NCI-H2081 treated with DMSO at 0.1 percent for 48 hours (cell line): ENCODE data around the gene PYGL.
"Not testable (repeated sequence)": the region's sequence is repeated elsewhere in the genome, so short reads cannot be mapped to it uniquely, and the experiment has no call there.

Experiments used
- DNase-seq: peaks from one replicate; lab custom pipeline; 2025; lab: John Stamatoyannopoulos, UW

PYGL gene

DNA sequence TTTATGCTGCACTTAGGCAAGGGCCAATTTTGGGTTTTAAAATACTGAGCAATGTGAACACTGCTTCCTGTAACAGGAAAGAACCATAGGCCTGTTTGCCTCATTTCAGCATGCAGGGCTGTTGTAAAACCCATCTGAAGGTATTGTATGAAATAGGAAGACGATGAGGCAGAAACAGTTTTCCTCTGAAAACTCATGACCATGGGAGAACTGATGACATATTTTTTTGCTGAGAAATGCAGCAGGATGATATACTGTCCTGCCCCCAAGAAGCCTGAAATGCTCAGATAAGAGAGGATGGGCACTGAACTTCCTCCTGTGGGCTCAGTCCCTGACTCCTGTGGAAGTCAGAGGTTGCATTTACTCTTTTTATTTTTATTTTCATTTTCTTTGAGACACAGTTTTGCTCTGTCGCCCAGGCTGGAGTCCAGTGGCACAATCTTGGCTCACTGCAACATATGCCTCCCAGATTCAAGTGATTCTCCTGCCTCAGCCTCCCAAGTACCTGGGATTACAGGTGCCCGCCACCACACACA is 17.4 kb downstream of the PYGL start:
- DNase-seq, result no peak

DNA sequence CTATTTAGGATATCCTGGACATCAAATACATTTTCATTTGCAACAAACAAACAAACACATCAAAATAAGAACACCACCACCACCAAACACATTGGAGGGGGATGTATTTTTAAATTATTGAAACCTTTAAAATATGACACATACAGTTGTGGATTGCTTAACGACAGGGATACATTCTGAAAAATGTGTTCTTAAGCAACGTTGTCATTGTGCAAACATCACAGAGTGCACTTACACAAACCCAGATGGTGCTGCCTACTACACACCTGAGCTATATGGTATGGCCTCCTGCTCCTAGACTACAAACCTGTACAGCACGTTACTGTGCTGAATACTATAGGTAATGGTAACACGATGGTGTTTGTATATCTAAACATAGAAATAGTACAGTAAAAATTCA is 19.4 kb downstream of the PYGL start:
- no peak for DNase-seq

DNA sequence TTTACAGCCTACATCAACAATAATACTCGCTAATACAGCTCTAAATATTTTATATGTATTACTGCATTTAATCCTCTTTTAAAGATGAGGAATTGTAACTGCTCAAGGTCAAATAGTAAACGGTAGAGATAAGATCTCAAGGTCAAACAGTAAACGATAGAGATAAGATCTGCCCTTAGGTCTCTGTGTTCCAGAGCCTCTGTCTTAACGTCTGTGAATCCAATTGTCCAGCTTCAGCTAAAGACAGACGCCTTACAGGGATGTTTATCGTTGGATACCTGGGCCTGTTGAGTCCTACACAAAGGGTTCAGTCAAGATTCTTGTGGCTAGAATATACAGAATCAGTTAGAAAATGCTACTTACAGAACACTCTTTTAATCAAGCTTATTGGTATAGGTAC is 20.0 kb downstream of the PYGL start:
- DNase-seq, result no peak

- no peak for DNase-seq
Observed at GRCh38 chr14:50922803-50923202, 21.5 kb downstream of the PYGL start.

DNA sequence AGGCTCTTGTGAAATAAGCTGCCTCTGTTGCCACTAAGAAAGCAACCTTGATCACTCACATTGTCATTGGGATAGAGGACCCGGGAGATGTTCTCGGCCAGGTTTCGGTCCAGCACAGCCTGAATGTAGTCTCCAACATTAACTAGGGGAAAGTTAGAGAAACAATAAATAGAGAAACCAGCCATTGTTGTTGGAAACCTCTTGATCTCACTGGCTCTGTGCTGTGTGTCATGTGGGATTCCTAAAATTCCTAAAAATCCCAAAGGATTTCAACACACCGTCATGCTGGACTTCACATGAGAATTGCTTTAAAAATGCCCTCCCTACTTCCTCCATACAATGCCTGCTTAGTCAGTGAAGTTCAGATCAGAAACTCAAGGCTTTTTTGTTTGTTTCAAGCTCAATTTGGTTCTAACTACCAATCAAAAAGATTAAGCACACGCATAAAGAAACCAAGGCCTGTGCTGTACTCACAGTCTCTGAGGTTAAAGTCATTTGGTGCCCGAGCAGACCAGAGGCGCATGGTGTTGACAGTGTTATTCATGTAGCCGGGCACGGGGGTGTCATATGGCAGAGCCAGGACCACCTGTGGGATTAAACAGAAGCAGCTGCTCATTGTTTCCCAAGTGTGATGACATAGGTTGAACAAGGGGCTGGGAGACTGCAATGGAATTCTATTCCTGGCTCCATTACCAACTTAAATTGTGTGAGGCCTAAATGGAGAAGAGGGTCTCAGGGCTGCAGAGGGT is 23.6 kb downstream of the PYGL start:
- no peak for DNase-seq

DNA sequence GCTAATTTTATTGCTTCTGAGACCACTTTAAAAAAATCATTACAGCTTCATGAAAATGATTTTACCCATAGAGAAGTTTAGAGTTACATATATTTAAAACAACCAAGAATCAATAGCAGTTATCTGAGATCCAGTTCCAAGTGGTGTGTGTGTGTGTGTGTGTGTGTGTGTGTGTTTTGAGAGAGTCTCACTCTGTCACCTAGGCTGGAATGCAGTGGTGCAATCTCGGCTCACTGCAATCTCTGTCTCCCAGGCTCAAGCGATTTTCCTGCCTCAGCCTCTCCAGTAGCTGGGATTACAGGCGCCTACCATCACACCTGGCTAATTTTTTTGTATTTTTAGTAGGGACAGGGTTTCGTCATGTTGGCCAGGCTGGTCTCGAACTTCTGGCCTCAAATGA is 24.8 kb downstream of the PYGL start:
- not testable (repeated sequence) for DNase-seq

GRCh38 chr14:50917449-50917848 is 26.8 kb downstream of the PYGL start:
- DNase-seq, result no peak

DNA sequence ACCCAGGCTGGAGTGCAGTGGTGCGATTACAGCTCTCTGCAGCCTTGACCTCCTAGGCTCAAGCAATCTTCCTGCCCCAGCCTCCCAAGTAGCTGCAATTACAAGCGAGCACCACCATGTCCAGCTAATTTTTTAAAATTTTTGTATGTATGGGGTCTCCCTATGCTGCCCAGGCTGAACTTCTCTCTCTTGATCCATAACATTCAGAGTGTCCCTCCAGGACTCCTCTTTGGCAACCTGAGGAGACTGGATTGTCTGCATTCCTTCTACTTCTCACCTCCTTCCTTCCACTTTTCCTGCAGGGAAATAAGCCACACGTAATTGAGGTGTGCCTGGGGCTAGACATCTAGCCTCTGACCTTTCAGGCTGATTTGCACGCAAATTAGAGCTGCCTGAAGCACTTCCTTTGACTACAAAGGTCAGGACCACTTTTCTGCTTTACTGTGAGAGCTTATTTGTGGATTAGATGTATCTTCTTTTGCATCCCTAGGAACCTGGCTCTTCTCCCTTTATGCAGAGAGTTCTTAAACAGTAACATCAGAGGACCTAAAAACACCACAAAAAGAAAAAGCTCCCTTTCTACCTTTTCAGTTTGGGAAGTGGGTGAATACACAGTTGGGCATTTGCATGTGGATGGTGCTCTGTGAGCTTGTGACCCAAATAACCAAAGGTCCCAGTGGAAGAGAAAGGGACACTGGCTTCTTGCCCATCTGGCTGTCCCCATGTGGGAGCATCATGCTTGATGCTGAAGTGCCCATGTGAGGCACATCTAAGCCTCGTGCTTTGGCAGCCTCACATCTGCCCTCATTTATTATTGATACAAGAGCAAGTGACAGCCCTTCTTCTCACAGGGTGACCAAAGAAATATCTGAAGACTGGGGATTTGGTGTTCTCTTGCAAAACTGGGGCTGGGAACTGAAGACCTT is 33.5 kb downstream of the PYGL start:
- DNase-seq, result no peak

GRCh38 chr14:50906326-50907065 is 37.8 kb downstream of the PYGL start:
- DNase-seq, result no peak

GRCh38 chr14:50904719-50905118 is 39.6 kb downstream of the PYGL start:
- no peak for DNase-seq

DNA sequence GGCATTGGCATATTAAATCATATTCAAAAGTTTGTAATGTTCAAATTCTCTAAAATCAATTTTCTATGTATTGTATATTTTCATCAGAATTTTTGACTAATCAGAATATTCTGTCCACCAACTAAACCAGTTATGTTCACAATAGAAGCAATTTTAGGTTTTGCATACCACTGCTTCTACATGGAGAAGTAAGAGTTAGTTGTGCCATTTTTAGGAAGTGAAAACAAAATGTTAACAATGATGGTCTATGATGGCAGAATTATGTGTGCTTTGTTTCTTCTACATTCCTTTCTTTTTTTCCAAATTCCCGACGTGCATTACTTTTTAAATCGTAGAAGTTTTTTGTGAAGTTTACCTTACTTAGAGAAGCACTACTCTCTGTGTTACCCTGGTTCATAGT is 42.9 kb downstream of the PYGL start:
- no peak for DNase-seq

- no peak for DNase-seq
Observed at GRCh38 chr14:50897658-50898175, 46.6 kb downstream of the PYGL start.

GRCh38 chr14:50897005-50897404 is 47.3 kb downstream of the PYGL start:
- not testable (repeated sequence) for DNase-seq

- not testable (repeated sequence) for DNase-seq
Observed at GRCh38 chr14:50896421-50896820, 47.9 kb downstream of the PYGL start.

DNA sequence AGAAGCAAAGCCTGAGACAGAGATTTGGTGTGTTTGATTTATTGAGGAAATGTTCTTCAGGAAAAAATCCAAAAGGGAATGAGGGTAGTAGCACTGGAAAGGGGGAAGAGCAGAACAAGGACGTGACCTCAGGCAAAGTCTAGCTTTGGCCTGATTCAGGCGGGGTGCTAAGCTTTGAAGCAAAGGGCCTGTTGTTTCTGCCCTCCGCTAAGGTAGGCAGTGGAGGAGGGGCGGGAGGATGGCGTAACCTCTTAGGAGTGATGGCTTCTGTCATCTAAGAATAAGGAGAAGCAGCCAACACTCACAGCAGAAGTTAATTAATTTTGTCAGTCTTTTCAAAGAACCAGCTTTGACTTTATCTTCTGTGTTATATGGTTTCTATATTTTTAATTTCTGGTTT is 52.0 kb downstream of the PYGL start:
- DNase-seq, result no peak

DNA sequence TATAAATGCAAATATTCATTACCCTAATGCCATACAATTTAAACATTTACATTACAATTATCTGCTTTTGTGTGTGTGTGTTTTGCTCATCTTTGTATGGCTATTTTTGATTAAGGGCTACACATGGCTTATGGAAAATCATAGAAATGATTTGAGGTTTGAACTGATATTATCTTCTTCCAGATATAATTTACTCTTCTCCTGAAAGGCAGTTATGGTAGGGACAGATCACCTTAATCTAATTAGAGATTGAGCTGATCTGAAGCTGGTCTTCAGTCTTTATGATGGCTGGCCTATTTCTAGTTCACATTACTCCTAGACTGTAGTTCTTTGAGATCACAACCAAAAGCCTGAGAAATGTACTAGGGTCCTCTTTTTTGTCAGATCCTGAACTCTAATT is 56.8 kb downstream of the PYGL start:
- no peak for DNase-seq

- DNase-seq, result no peak
Observed at GRCh38 chr14:50883827-50884197, 60.5 kb downstream of the PYGL start.

- no peak for DNase-seq
Observed at GRCh38 chr14:50882932-50883826, 61.1 kb downstream of the PYGL start.

DNA sequence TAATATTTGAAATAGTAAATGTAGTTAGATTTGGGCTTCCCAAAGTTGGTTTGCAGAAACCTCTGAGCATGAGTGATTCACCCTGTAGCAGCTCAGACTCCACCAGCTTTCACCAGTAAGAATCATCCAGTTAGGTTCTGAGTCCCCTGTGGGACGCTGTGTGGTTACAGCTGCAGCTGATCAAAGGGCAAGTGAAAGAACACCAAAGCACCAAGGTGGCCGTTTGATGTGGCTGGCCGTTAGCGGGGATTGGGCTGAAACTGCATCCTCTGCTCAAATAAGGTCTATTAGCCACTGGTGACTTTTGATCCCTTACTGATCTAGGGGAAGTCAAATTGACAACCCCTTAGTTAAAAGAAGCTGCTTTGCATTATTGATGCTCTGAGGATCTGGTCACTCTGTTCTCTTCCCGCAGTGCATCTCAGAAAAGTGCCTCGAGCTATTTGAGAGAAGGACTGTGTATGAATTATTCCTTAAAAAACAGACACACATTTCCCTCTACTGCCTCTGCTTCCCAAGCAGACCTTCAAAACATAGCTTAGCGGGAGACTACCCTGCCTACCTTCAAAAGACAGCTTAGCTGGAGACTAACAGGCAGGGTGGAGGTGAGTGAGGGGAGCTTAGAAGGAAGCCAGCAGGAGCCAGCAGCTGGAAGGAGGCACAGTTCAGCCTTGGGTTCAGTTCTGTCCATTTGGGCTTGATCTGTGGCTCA is 68.8 kb downstream of the PYGL start:
- DNase-seq, result no peak

- DNase-seq, result no peak
Observed at GRCh38 chr14:50874757-50875156, 69.5 kb downstream of the PYGL start.
